Heart left ventricle (tissue), 16 donors: ENCODE measurements around the gene SPP2. TPM values are rescaled to one million over a fixed set of nuclear protein-coding genes. Genes with fewer than 3 reads are reported as not detected.

Source experiments
- ATAC-seq, 4 donors: fragments of 200-7000 bp; cut with Tn5 transposase; one replicate each; pipeline ENCODE4 v1.9.1; 2020 to 2022; ENCODE audit warnings: moderate library complexity in 4 of 4, mild to moderate bottlenecking in 3 of 4, moderate number of reproducible peaks in 1 of 4
- DNase-seq, 5 donors: peaks; one replicate each; pipeline ENCODE4 v3.0.0-alpha.2; 2020
- H3K27ac ChIP-seq, 12 donors: fragments of 200-600 bp; sonication (generic) in 4 of 12; one replicate each; pipeline versions ENCODE4 v1.5.0 to v1.8.0; 2016 to 2022; ENCODE audit warnings: mild to moderate bottlenecking in 2 of 12
- H3K27me3 ChIP-seq, 9 donors: fragments of 200-600 bp; sonication (generic) in 2 of 9; one replicate each; pipeline versions ENCODE4 v1.5.1 to v1.8.0; 2016 to 2022; ENCODE audit warnings: mild to moderate bottlenecking in 3 of 9
- H3K36me3 ChIP-seq, 9 donors: fragments of 200-600 bp; sonication (generic) in 2 of 9; one replicate each; pipeline versions ENCODE4 v1.5.0 to v1.8.0; 2018 to 2022; ENCODE audit warnings: mild to moderate bottlenecking in 2 of 9
- H3K4me1 ChIP-seq, 12 donors: fragments of 200-600 bp; sonication (generic) in 4 of 12; one replicate each; pipeline versions ENCODE4 v1.5.0 to v1.8.0; 2016 to 2022; ENCODE audit warnings: mild to moderate bottlenecking in 3 of 12
- H3K4me3 ChIP-seq, 12 donors: fragments of 200-600 bp; sonication (generic) in 4 of 12; one replicate each; pipeline versions ENCODE4 v1.5.0 to v1.8.0; 2017 to 2022; ENCODE audit warnings: mild to moderate bottlenecking in 9 of 12, moderate library complexity in 4 of 12
- H3K9me3 ChIP-seq, 12 donors: fragments of 200-600 bp; sonication (generic) in 4 of 12; one replicate each; pipeline versions ENCODE4 v1.5.0 to v1.8.0; 2016 to 2022; ENCODE audit warnings: mild to moderate bottlenecking in 1 of 12
- CTCF ChIP-seq, 12 donors: fragments of 200-600 bp; sonication (generic) in 4 of 12; IDR thresholded peaks; one replicate each; pipeline versions ENCODE4 v1.5.0 to v1.8.0; 2018 to 2022; ENCODE audit warnings: antibody characterized with exemption in 12 of 12, mild to moderate bottlenecking in 5 of 12
- POLR2A ChIP-seq, 2 donors: fragments of 450-650 bp; IDR thresholded peaks; one replicate each; pipeline ENCODE4 v1.6.1; 2017; ENCODE audit warnings: antibody characterized with exemption in 2 of 2, mild to moderate bottlenecking in 2 of 2, moderate library complexity in 2 of 2
- WGBS, 4 donors: extraction: QIAGEN DNeasy Blood & Tissue Kit in 2 of 4; methylation state at CpG; one replicate each; pipeline versions ENCODE4 v1.1.5 to v1.1.7; 2013 to 2018; 5-methylcytosine and 5-hydroxymethylcytosine counted together
- intact Hi-C, 10 donors: fragments of 100-400 bp; cut with DNase I; formaldehyde crosslinking; loops; one replicate each; pipeline versions ENCODE4 v1.11.1 to v1.14.2; 2022
- polyA plus RNA-seq, 2 donors: library from polyadenylated mRNA; stranded (reverse); fragments of 200-250 nt; gene quantifications; one replicate each; pipeline ENCODE4 v1.2.3, GENCODE V29; 2013
- total RNA-seq, 9 donors: library from RNA; depleted of rRNA in 2 of 9; stranded (reverse); fragments of >200 nt in 2 of 9; fragmentation: NEBNext Ultra II Directional in 3 of 9; extraction: Animal tissue kit (Norgen Biotek cat#: 25700) in 3 of 9; gene quantifications; one replicate each; pipeline versions ENCODE4 v1.1.0 to v1.2.4, GENCODE V29; 2016 to 2023
- donor health status: ischemic (EF 13 %, LVEDD 7.1; RV severe dilation, severe dysfunction).
- donor health status: healthy with polysubstance abuse.
- donor health status: DM: no; HTN: yes; CAD: no.
- donor health status: DM: no; HTN: no; CAD: no.
- donor health status: ischemic (EF 25% LVEDD 6.9; RV normal size, moderate dysfunction).
- donor health status: ischemic (EF 25% LVEDD 5.7; RV mildly dilated, moderate dysfunction).
- donor health status: healthy.
- donor health status: DM: yes; HTN: yes; CAD: no.
- donor health status: ischemic (EF 35%, LVEDD 5.7; RV mildly dilated, moderate dysfunction).
- donor health status: nonischemic (EF 11% LVEDD 7.7; RV severe dilation, severe dysfunction).
- donor health status: DM: yes; HTN: yes; CAD: no.
- donor health status: PGD.
- donor health status: ischemic (EF 29% LVEDD 5.4; RV normal size, mild dysfunction).
- donor health status: nonischemic (EF 23%, LVEDD 6.1; RV moderate dilation, normal function).

Gene SPP2
- total and polyA plus RNA-seq, 11 donors = not detected

GRCh38 chr2:234027641-234028040, 22.9 kb upstream of the SPP2 start:
- DNase-seq = no peak
- Histone ChIP-seq H3K27ac (no peak overlapping the region), H3K27me3 (peaks cover 0 to 22% (median 0%) of the 10 kb centered on the region in 9 donors), H3K9me3 (peaks cover 0 to 6% (median 0%) of the 10 kb centered on the region in 12 donors), H3K4me3 (no peak overlapping the region), H3K4me1 (no peaks in the 10 kb centered on the region), H3K36me3 (no peaks in the 10 kb centered on the region)
- intact Hi-C loops = no loop called here
- WGBS, 4 donors = 83 to 92% (median 89%) methylated on average over 1 of the region's 1 CpG
- ATAC-seq = no peak
- TF ChIP-seq CTCF (IDR thresholded peaks at IDR 0.05) = no peak
- TF ChIP-seq POLR2A (IDR thresholded peaks at IDR 0.05) = no peak

GRCh38 chr2:234029150-234029733, 21.3 kb upstream of the SPP2 start:
- H3K9me3 ChIP-seq = peaks cover 0 to 22% (median 6%) of the 10 kb centered on the region in 12 donors
- no peak for DNase-seq
- no peak for ATAC-seq
- peaks cover 0 to 22% (median 0%) of the 10 kb centered on the region in 9 donors for H3K27me3 ChIP-seq
- WGBS, 4 donors = 79 to 88% (median 83%) methylated on average over 4 of the region's 4 CpGs
- peaks cover 0 to 7% (median 0%) of the 10 kb centered on the region in 12 donors for H3K4me1 ChIP-seq
- H3K27ac ChIP-seq = no peak overlapping the region
- intact Hi-C loops = no loop called here
- H3K36me3 ChIP-seq = no peaks in the 10 kb centered on the region
- TF ChIP-seq CTCF (IDR thresholded peaks at IDR 0.05) (no peak), POLR2A (IDR thresholded peaks at IDR 0.05) (no peak)
- H3K4me3 ChIP-seq = no peak overlapping the region

GRCh38 chr2:234031207-234031606, 19.3 kb upstream of the SPP2 start:
- TF ChIP-seq CTCF (IDR thresholded peaks at IDR 0.05) (no peak), POLR2A (IDR thresholded peaks at IDR 0.05) (no peak)
- intact Hi-C loops = no loop called here
- Histone ChIP-seq H3K27ac (peak overlapping the region in 1 of 12 donors; percentile 69), H3K9me3 (peaks cover 0 to 26% (median 6%) of the 10 kb centered on the region in 12 donors), H3K36me3 (no peaks in the 10 kb centered on the region), H3K4me3 (no peak overlapping the region), H3K27me3 (peaks cover 0 to 31% (median 0%) of the 10 kb centered on the region in 9 donors), H3K4me1 (peaks cover 0 to 7% (median 0%) of the 10 kb centered on the region in 12 donors)
- 37 to 51% (median 43%) methylated on average over 2 of the region's 2 CpGs for WGBS, 4 donors
- ATAC-seq = no peak
- DNase-seq = no peak

- DNase-seq = no peak
- intact Hi-C loops = no loop called here
- Histone ChIP-seq H3K4me1 (peaks cover 0 to 7% (median 0%) of the 10 kb centered on the region in 12 donors), H3K4me3 (no peak overlapping the region), H3K27me3 (peaks cover 0 to 31% (median 0%) of the 10 kb centered on the region in 9 donors), H3K9me3 (peaks cover 0 to 35% (median 6%) of the 10 kb centered on the region in 12 donors), H3K27ac (peak overlapping the region in 1 of 12 donors; percentile 69), H3K36me3 (no peaks in the 10 kb centered on the region)
- whole genome bisulfite sequencing, 4 donors = 61 to 85% (median 78%) methylated on average over 1 of the region's 1 CpG
- TF ChIP-seq POLR2A (IDR thresholded peaks at IDR 0.05) (no peak), CTCF (IDR thresholded peaks at IDR 0.05) (no peak)
- ATAC-seq = no peak
These were observed 18.1 kb upstream of the SPP2 start for GRCh38 chr2:234032279-234032856.
